ENCODE measurements around the gene ZNF48. TPM values are rescaled to one million over a fixed set of nuclear protein-coding genes. Genes with fewer than 3 reads are reported as not detected.

Gene ZNF48
- polyA plus RNA-seq, 1 of the 3 experiments (the other 2 are of a cell fraction), result 8.8 TPM

DNA sequence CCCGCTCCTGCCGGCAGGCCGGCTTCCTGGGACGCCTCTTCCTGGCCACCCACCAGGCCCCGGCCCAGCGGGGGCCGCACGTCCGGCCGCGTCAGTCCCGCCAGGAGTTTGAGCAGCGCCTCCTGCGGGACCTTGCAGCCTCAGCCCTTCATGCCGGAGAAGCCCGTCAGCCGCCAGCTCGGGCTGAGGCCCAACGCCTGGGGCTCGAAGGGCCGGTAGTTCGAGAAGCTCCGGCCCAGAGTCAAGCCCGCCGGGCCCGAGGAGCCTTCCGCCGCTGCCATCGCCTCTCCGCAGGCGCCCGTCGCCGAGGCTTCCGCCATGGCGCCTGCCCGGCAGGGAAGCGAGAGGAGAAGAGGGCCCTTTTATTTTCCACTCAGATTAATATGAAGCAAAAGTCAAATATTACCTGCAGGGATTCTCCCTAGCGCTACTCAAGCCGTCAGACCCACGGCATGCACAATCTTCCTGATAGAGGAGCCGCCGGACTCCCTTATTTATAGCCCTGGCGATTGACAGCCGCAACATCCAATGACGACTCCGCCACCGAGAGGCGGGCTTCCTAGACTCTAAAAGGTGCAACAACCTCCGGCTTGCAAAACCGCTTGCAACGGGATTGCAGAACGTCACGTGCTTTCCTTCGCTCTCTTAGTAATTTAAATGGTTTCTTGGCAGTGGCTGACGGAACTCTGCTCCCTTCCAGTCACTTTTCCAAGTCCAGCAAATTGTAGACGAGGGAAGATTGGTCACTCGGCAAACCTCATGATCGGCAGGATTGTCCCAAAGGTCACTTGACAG lies 50.4 kb downstream of the ZNF48 start, which contains the start of gene SEPHS2 (continued):
- TF ChIP-seq MEF2A (IDR thresholded peaks at IDR 0.05; ENCODE audit: borderline replicate concordance, low read depth) (no peak), MXI1 (IDR thresholded peaks at IDR 0.05; ENCODE audit: low read depth, low read length) (peak; percentile 96), TAF1 (IDR thresholded peaks at IDR 0.05; ENCODE audit: borderline replicate concordance, low read depth, low read length) (peak; percentile 78), GATA2 (CRISPR knock-in tag; IDR thresholded peaks at IDR 0.05) (no peak), RFX5 (IDR thresholded peaks at IDR 0.05; ENCODE audit: low read length) (no peak), GABPA (IDR thresholded peaks at IDR 0.05; ENCODE audit: low read depth) (peak; percentile 62)
- TF ChIP-seq, protein P1, sequence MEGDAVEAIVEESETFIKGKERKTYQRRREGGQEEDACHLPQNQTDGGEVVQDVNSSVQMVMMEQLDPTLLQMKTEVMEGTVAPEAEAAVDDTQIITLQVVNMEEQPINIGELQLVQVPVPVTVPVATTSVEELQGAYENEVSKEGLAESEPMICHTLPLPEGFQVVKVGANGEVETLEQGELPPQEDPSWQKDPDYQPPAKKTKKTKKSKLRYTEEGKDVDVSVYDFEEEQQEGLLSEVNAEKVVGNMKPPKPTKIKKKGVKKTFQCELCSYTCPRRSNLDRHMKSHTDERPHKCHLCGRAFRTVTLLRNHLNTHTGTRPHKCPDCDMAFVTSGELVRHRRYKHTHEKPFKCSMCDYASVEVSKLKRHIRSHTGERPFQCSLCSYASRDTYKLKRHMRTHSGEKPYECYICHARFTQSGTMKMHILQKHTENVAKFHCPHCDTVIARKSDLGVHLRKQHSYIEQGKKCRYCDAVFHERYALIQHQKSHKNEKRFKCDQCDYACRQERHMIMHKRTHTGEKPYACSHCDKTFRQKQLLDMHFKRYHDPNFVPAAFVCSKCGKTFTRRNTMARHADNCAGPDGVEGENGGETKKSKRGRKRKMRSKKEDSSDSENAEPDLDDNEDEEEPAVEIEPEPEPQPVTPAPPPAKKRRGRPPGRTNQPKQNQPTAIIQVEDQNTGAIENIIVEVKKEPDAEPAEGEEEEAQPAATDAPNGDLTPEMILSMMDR (IDR thresholded peaks at IDR 0.05), result peak; percentile 56
- TF ChIP-seq, protein P2, sequence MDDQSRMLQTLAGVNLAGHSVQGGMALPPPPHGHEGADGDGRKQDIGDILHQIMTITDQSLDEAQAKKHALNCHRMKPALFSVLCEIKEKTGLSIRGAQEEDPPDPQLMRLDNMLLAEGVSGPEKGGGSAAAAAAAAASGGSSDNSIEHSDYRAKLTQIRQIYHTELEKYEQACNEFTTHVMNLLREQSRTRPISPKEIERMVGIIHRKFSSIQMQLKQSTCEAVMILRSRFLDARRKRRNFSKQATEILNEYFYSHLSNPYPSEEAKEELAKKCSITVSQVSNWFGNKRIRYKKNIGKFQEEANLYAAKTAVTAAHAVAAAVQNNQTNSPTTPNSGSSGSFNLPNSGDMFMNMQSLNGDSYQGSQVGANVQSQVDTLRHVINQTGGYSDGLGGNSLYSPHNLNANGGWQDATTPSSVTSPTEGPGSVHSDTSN (IDR thresholded peaks at IDR 0.05), result peak; percentile 100
- TF ChIP-seq, protein P3, sequence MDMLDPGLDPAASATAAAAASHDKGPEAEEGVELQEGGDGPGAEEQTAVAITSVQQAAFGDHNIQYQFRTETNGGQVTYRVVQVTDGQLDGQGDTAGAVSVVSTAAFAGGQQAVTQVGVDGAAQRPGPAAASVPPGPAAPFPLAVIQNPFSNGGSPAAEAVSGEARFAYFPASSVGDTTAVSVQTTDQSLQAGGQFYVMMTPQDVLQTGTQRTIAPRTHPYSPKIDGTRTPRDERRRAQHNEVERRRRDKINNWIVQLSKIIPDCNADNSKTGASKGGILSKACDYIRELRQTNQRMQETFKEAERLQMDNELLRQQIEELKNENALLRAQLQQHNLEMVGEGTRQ (IDR thresholded peaks at IDR 0.05; ENCODE audit: borderline replicate concordance, low read depth, low read length), result 0 out of 2 replicates have a peak, but pooled peaks have one; percentile 31
- TF ChIP-seq, protein P4, sequence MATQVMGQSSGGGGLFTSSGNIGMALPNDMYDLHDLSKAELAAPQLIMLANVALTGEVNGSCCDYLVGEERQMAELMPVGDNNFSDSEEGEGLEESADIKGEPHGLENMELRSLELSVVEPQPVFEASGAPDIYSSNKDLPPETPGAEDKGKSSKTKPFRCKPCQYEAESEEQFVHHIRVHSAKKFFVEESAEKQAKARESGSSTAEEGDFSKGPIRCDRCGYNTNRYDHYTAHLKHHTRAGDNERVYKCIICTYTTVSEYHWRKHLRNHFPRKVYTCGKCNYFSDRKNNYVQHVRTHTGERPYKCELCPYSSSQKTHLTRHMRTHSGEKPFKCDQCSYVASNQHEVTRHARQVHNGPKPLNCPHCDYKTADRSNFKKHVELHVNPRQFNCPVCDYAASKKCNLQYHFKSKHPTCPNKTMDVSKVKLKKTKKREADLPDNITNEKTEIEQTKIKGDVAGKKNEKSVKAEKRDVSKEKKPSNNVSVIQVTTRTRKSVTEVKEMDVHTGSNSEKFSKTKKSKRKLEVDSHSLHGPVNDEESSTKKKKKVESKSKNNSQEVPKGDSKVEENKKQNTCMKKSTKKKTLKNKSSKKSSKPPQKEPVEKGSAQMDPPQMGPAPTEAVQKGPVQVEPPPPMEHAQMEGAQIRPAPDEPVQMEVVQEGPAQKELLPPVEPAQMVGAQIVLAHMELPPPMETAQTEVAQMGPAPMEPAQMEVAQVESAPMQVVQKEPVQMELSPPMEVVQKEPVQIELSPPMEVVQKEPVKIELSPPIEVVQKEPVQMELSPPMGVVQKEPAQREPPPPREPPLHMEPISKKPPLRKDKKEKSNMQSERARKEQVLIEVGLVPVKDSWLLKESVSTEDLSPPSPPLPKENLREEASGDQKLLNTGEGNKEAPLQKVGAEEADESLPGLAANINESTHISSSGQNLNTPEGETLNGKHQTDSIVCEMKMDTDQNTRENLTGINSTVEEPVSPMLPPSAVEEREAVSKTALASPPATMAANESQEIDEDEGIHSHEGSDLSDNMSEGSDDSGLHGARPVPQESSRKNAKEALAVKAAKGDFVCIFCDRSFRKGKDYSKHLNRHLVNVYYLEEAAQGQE (IDR thresholded peaks at IDR 0.05; ENCODE audit: low read depth, low read length), result no peak; the same call in 1 of the 2 replicates
- TF ChIP-seq, protein P5, sequence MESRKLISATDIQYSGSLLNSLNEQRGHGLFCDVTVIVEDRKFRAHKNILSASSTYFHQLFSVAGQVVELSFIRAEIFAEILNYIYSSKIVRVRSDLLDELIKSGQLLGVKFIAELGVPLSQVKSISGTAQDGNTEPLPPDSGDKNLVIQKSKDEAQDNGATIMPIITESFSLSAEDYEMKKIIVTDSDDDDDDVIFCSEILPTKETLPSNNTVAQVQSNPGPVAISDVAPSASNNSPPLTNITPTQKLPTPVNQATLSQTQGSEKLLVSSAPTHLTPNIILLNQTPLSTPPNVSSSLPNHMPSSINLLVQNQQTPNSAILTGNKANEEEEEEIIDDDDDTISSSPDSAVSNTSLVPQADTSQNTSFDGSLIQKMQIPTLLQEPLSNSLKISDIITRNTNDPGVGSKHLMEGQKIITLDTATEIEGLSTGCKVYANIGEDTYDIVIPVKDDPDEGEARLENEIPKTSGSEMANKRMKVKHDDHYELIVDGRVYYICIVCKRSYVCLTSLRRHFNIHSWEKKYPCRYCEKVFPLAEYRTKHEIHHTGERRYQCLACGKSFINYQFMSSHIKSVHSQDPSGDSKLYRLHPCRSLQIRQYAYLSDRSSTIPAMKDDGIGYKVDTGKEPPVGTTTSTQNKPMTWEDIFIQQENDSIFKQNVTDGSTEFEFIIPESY (IDR thresholded peaks at IDR 0.05; ENCODE audit: borderline replicate concordance, low read depth), result 0 out of 2 replicates have a peak, but pooled peaks have one; percentile 25

Data from SK-N-SH (cell line).